Activated CD4-positive, alpha-beta T cell treated with anti-CD3 and anti-CD28 coated beads, Interleukin-2, amount 10 ng/mL, durations not matched to agents 7 days and 5 days (primary cell): Measurements from ENCODE around the gene CDC42SE1. TPM values are rescaled to one million over a fixed set of nuclear protein-coding genes. Genes with fewer than 3 reads are reported as not detected.
A peak's percentile ranks its signal among the peaks of the same experiment; 100 is the strongest.

ENCODE experiments used
- CTCF ChIA-PET: fragments of 350-600 bp; sonication (Branson Sonifier 250); formaldehyde crosslinking; loops from one replicate; lab custom pipeline; 2021; ENCODE audit warnings: antibody characterized with exemption; lab: Charles Lee
- POLR2A ChIA-PET: fragments of 350-600 bp; sonication (Branson Sonifier 250); formaldehyde crosslinking; loops from one replicate; lab custom pipeline; 2021; ENCODE audit warnings: antibody characterized with exemption; lab: Charles Lee
- DNase-seq: peaks from one replicate; pipeline ENCODE4 v3.0.0-alpha.2; 2020
- H3K27ac Mint-ChIP-seq: one replicate; pipeline ENCODE4 v1.8.0; 2021; ENCODE audit warnings: mild to moderate bottlenecking, moderate library complexity, mixed read lengths
- H3K27me3 Mint-ChIP-seq: one replicate; pipeline ENCODE4 v1.8.0; 2021; ENCODE audit warnings: mixed read lengths
- H3K36me3 Mint-ChIP-seq: one replicate; pipeline ENCODE4 v1.8.0; 2021; ENCODE audit warnings: low read depth, mixed read lengths
- H3K4me1 Mint-ChIP-seq: one replicate; pipeline ENCODE4 v1.8.0; 2021; ENCODE audit warnings: mixed read lengths
- H3K4me3 Mint-ChIP-seq: one replicate; pipeline ENCODE4 v1.8.0; 2021; ENCODE audit warnings: mild to moderate bottlenecking, moderate library complexity, mixed read lengths
- H3K9me3 Mint-ChIP-seq: one replicate; pipeline ENCODE4 v1.8.0; 2021; ENCODE audit warnings: mixed read lengths
- total RNA-seq, 2 experiments: library from RNA; stranded (reverse); gene quantifications; one replicate each; pipeline ENCODE4 v1.2.3, GENCODE V29; 2021

Gene CDC42SE1
- total RNA-seq, 2 experiments from 2014 or later = 350 to 360 TPM

DNA sequence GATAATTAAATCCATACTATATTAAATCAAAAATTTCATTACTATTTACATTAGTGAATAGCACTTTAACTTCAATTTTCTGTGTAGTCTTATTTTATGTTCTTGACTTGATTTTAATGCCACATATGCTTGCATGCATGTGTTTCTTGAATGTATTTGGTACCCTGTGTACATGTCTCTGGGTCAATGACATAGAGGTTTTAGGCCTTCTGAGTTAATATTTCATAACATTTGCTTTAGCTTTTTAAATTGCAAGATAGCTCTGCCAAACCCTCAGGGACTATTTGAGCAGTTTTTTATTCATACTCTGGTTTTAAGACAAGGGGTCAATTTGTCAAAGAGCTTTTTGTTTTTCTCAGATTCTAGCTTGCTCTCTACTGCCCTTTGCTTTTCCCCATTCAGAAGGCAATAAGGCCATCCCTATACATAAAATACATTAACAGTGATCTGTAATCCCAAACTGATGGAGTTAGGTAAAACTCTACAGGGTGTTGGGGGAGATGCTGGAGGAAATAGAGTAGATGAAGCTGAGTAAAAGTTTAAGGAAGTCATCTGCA is 5.7 kb upstream of the CDC42SE1 start:
- no peaks in the 10 kb centered on the region for H3K27me3 Mint-ChIP-seq
- no peak overlapping the region for H3K27ac Mint-ChIP-seq
- DNase-seq = no peak
- POLR2A ChIA-PET = no interaction called here
- no peaks in the 10 kb centered on the region for H3K9me3 Mint-ChIP-seq
- H3K4me3 Mint-ChIP-seq = no peak overlapping the region
- CTCF ChIA-PET = interaction anchor here (1.0 kb wide), 4 partner anchors 18 to 102 kb away, joined by 3 to 5 read pairs (median 4); partner anchors contain the start of genes C1orf56 and MINDY1
- peaks cover 4% of the 10 kb centered on the region for H3K36me3 Mint-ChIP-seq
- peaks cover 37% of the 10 kb centered on the region for H3K4me1 Mint-ChIP-seq

DNA sequence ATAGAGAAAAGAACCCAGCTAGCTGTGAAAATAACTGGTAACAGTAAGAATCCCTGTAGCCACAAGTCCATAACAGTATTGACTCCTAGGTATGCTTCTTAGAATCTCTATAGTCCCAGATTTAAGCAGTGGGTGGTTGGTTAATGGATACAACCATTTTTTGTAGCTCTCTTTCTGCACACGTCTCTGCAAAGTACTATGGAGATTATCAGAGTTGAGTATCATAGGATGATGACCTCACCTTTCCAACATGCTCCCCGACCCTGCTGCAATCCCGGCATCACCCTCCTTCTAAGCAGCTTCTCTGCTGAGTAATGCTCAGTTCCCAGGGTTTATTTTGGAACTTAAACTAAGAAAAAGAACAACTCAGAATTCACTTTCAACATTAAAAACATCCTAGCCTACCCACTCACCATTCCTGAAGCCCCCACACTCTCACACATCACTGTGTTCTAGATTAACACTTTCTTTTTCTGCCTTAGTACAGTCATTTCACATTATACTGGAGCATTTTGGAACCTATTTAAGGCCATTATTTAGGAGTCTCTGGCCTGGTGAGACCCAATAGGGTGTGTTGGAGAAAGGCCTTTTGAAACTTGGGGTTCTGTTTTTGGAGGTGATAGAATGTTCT is 3.4 kb upstream of the CDC42SE1 start:
- Mint-ChIP-seq H3K4me3 (no peak overlapping the region), H3K4me1 (peaks cover 32% of the 10 kb centered on the region), H3K27ac (no peak overlapping the region), H3K36me3 (peaks cover 16% of the 10 kb centered on the region), H3K27me3 (no peaks in the 10 kb centered on the region), H3K9me3 (no peaks in the 10 kb centered on the region)
- DNase-seq = no peak
- POLR2A ChIA-PET = interaction anchor here (0.6 kb wide), 1 partner anchor 13 kb away, joined by 3 read pairs; no protein-coding TSS in a partner anchor
- CTCF ChIA-PET = interaction anchor here (1.5 to 2.9 kb wide), 4 partner anchors 8 to 189 kb away, joined by 3 to 15 read pairs (median 6); partner anchors contain the start of gene GABPB2

DNA sequence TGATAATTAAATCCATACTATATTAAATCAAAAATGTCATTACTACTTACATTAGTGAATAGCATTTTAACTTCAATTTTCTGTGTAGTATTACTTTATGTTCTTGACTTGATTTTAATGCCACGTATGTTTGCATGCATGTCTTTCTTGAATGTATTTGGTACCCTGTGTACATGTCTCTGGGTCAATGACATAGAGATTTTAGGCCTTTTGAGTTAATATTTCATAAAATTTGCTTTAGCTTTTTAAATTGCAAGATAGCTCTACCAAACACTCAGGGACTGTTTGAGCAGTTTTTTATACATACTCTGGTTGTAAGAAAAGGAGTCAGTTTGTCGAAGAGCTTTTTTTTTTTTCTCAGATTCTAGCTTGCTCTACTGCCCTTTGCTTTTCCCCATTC is 2.3 kb upstream of the CDC42SE1 start:
- H3K27ac Mint-ChIP-seq = no peak overlapping the region
- no peaks in the 10 kb centered on the region for H3K9me3 Mint-ChIP-seq
- H3K4me3 Mint-ChIP-seq = no peak overlapping the region
- no peaks in the 10 kb centered on the region for H3K27me3 Mint-ChIP-seq
- peaks cover 27% of the 10 kb centered on the region for H3K36me3 Mint-ChIP-seq
- ChIA-PET CTCF (interaction anchor here (1.5 to 2.9 kb wide), 4 partner anchors 9 to 190 kb away, joined by 3 to 15 read pairs (median 10); partner anchors contain the start of gene GABPB2), POLR2A (no interaction called here)
- no peak for DNase-seq
- peaks cover 35% of the 10 kb centered on the region for H3K4me1 Mint-ChIP-seq

DNA sequence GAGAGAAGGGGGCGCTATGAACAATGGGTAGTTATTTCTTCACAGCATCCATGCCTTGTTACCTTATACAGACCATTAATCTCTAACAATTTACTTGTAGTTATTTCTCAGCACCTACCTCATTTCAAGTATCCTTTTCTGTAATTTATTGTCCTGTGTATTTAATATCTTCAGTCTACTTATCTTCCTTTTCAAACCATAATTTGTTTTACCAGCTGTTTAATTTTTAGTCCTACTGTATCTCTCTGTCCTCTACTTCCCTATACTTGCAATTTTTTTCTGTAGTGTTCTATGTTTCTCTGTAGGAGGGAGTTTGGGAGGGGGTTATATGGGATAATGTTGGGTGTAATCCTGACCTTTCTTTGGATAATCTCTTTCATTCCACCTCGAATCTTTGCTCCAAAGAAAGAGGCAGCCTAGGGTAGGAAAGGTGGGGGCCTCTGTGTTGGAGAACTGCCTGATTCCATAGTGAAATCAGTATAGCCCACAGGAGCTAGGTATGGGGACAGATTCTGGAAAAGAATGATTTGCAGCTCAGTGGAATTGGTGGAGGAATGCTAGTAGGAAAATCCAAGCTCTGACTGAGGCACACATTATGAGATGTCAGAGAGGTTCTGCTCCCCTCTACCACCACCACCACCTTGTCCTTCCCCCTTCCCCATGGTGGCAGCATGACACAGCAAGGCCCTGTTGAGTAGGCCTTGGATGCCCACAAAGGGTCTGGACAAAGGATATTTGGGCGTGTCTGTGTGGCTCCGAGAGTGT is 1.4 kb upstream of the CDC42SE1 start:
- Mint-ChIP-seq H3K4me1 (peaks cover 44% of the 10 kb centered on the region), H3K9me3 (no peaks in the 10 kb centered on the region)

DNA sequence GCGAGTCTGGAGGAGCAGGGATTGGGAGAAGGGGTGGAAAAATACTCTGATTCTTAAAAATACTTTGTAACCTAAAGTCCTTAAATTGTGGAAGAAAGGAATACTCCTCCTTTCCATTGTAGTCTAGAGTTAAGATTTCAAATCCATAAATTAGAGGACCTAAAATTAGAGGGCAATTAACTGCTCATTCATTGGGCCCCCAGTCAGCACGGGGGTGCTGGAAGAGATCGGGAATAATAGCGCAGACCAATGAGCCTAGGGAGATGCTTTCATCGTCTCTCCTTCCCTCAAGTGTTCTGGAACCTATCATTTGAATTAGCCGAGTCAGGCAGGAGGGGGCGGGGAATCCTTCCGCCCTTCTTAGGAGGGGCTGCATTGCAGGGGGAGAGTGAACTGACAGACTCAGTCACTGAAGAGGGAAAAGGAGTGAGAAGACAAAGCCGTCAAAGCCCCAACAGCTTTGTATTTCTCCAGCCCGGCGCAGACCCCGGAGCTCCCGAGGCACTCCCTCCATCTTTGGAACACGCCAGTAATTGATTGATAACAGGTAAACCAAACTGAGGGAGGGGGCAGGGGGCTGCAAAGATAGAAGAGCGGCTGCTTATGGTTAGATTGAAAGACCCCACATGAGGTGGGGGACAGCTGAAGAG is 710 bp upstream of the CDC42SE1 start, which contains the start of gene MLLT11:
Gene MLLT11, plus strand, starts transcription at position 391 of the 650 bp plus-strand sequence. CDS start 6,828 bp downstream, outside the sequence.
- H3K9me3 Mint-ChIP-seq = no peaks in the 10 kb centered on the region
- H3K4me1 Mint-ChIP-seq = peaks cover 51% of the 10 kb centered on the region
- no peaks in the 10 kb centered on the region for H3K27me3 Mint-ChIP-seq
- DNase-seq = no peak
- CTCF ChIA-PET = interaction anchor here (0.6 to 2.9 kb wide), 10 partner anchors 10 to 54 kb away, joined by 3 to 15 read pairs (median 3); partner anchors contain the start of genes C1orf56, GABPB2 and MINDY1
- POLR2A ChIA-PET = no interaction called here
- H3K27ac Mint-ChIP-seq = peak within 1 kb of the TSS; percentile 96
- H3K4me3 Mint-ChIP-seq = peak within 1 kb of the TSS; percentile 99
- H3K36me3 Mint-ChIP-seq = peaks cover 39% of the 10 kb centered on the region

More for the DNA sequence above, 1.4 kb upstream of the CDC42SE1 start:
- CTCF ChIA-PET = interaction anchor here (0.6 to 2.9 kb wide), 5 partner anchors 9 to 39 kb away, joined by 3 to 15 read pairs (median 3); partner anchors contain the start of genes C1orf56 and GABPB2
- POLR2A ChIA-PET = no interaction called here
- Mint-ChIP-seq H3K27me3 (no peaks in the 10 kb centered on the region), H3K4me3 (peak overlapping the region; percentile 99), H3K27ac (peak overlapping the region; percentile 96), H3K36me3 (peaks cover 33% of the 10 kb centered on the region)
- no peak for DNase-seq

DNA sequence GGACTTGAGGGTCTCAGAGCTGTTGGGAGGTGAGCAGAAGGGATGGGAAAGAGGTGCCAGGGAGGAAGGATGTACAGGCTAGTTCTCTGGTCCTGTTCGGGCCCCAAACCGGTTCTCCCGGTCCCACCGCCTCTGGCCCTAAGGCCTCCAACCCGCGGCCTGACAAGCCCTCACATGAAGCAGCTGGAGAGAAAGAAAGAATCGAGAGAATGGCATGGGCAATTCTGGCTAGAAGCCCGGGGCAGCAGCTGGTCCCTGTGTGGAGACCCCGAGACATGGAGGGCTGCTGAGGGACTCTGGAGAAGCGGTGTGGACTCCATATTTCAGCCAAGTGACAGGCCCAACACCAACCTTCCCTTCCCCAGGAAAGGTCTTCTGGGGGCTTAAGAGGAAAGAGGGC is 730 bp downstream of the CDC42SE1 start:
- peaks cover 51% of the 10 kb centered on the region for H3K36me3 Mint-ChIP-seq
- H3K4me3 Mint-ChIP-seq = peak overlapping the region; percentile 99
- H3K27me3 Mint-ChIP-seq = no peaks in the 10 kb centered on the region
- H3K27ac Mint-ChIP-seq = peak overlapping the region; percentile 96
- peaks cover 59% of the 10 kb centered on the region for H3K4me1 Mint-ChIP-seq
- peak; percentile 19 for DNase-seq
- ChIA-PET CTCF (interaction anchor here (0.6 to 2.7 kb wide), 16 partner anchors 9 to 497 kb away, joined by 3 to 13 read pairs (median 3); partner anchors contain the start of genes C1orf56, GABPB2, MINDY1 and TNFAIP8L2), POLR2A (no interaction called here)
- H3K9me3 Mint-ChIP-seq = no peaks in the 10 kb centered on the region

DNA sequence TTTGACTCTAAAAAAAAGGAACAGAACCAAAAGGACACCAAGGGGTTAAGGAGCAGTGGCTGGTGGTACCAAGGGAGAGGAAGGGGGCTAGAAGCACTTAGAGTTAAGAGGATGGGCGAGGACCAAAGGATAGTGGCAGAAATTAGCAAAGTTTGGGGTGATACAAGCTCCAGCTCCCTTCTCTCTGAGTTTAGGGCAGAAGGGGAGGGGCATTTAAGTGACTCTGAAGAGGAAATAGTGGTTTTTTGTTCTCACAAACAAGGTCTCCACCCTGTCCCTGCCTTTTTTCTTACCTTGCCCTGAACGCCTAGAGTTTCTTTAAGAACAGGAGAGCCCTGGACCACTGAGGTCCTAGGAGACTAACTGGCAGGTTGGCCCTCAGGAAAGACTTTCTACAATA is 3.3 kb downstream of the CDC42SE1 start:
- no peaks in the 10 kb centered on the region for H3K9me3 Mint-ChIP-seq
- peaks cover 74% of the 10 kb centered on the region for H3K36me3 Mint-ChIP-seq
- peak overlapping the region; percentile 96 for H3K27ac Mint-ChIP-seq
- H3K27me3 Mint-ChIP-seq = no peaks in the 10 kb centered on the region
- DNase-seq = peak; percentile 66
- POLR2A ChIA-PET = no interaction called here
- H3K4me1 Mint-ChIP-seq = peaks cover 65% of the 10 kb centered on the region
- CTCF ChIA-PET = interaction anchor here (0.6 to 2.4 kb wide), 5 partner anchors 7 to 283 kb away, joined by 3 to 14 read pairs (median 8); partner anchors contain the start of gene GABPB2
- peak overlapping the region; percentile 99 for H3K4me3 Mint-ChIP-seq

DNA sequence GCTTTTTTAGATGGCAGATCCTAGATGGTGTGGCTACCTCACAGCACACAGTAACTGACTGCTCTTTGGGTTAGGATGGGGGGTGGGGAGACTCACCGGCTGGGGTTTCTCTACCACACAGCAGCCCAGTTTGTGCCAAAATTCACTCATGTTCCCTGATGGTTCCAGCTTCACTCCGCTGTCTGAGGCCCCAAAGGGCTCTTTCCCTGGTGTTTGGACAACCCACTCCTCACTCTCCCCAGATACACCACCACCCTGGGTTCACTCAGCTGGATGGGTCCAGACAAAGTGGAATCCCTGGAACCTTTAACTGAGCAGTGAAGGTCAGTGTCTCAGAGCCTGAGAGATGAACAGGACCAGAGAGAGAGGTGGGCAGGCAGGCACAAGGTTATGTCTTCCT is 3.8 kb downstream of the CDC42SE1 start:
- Mint-ChIP-seq H3K36me3 (peaks cover 77% of the 10 kb centered on the region), H3K4me1 (peaks cover 63% of the 10 kb centered on the region), H3K9me3 (no peaks in the 10 kb centered on the region), H3K4me3 (peak overlapping the region; percentile 99), H3K27me3 (no peaks in the 10 kb centered on the region), H3K27ac (peak overlapping the region; percentile 96)
- DNase-seq = no peak
- POLR2A ChIA-PET = no interaction called here
- CTCF ChIA-PET = interaction anchor here (0.6 to 1.5 kb wide), 5 partner anchors 12 to 284 kb away, joined by 3 to 8 read pairs (median 5); partner anchors contain the start of gene GABPB2

DNA sequence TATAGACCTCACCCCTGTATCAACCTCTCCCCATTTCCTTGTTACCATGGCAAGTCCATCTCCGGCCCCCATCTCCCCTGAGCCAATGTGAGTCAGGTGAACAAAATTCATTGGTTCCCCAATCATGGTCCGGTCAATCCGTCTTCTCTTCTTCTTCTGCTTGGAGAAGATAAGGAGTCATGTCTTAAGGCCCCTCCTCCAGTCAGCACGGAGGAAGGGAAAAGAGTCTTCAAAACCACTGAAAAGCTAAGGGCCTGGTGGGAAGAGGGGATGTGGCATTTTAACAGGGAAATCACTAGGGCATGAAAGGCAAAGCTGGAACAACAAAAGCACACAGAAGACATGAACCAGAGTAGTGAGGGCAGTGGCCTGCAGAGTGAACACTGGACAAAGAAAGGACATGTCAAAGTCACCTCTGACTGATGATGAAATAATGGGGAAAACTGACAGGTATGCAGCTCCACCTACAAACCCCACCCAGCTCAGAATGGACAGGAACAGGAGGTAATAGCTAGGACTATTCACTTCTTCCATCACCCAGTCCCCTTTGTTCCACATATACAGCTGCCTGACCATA is 4.4 kb downstream of the CDC42SE1 start:
- Mint-ChIP-seq H3K4me1 (peaks cover 58% of the 10 kb centered on the region), H3K27me3 (no peaks in the 10 kb centered on the region), H3K27ac (peak overlapping the region; percentile 96), H3K4me3 (peak overlapping the region; percentile 99), H3K9me3 (no peaks in the 10 kb centered on the region), H3K36me3 (peaks cover 78% of the 10 kb centered on the region)
- POLR2A ChIA-PET = no interaction called here
- DNase-seq = no peak
- CTCF ChIA-PET = interaction anchor here (1.0 to 1.5 kb wide), 4 partner anchors 12 to 30 kb away, joined by 3 to 8 read pairs (median 5); partner anchors contain the start of gene GABPB2

DNA sequence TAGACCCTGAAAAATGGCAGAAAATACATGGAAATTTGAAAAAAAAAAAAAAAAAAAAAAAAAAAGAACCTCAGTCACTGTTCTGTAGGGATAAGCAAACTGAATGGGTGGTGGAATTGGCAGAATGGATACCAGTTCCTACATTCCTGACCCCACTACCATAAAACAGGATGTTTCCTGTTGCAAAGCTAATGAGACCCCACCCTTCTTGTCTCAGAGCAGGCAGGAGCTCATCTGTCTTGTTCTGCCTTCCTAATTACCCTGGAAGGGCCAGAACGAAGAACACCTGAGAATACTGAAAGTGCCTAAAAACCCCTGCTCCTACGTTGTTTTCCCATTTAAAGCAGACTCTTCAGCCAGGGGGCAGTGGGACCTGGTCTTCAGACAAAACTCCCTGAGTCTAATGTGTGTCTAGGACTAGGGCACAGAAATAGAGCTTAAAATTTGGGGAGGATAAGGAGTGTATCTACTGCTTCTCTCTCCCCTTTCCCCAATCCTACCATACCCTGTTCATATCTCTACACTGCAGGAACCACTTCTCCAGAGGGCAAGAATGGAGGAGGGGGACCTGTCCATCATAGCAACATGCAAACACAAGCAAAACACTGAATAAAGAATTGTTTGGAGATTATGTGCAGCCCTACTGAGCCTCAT is 7.9 kb downstream of the CDC42SE1 start:
- POLR2A ChIA-PET = no interaction called here
- DNase-seq = no peak
- H3K27me3 Mint-ChIP-seq = no peaks in the 10 kb centered on the region

More for the DNA sequence above, 7.9 kb downstream of the CDC42SE1 start:
- H3K27ac Mint-ChIP-seq = no peak overlapping the region
- no peak overlapping the region for H3K4me3 Mint-ChIP-seq
- peaks cover 75% of the 10 kb centered on the region for H3K4me1 Mint-ChIP-seq
- CTCF ChIA-PET = interaction anchor here (1.0 to 2.6 kb wide), 5 partner anchors 9 to 69 kb away, joined by 4 to 13 read pairs (median 5); partner anchors contain the start of genes ANXA9, CDC42SE1, GABPB2 and MLLT11
- no peaks in the 10 kb centered on the region for H3K9me3 Mint-ChIP-seq
- H3K36me3 Mint-ChIP-seq = peaks cover 55% of the 10 kb centered on the region
